WTC11 (cell line): Measurements from ENCODE around the gene MRS2.
"Not testable (repeated sequence)": the region's sequence is repeated elsewhere in the genome, so short reads cannot be mapped to it uniquely, and the experiment has no call there.

ENCODE experiments used
- CTCF ChIP-seq: fragments of 200-600 bp; IDR thresholded peaks from 2 replicates; pipeline ENCODE4 v1.8.0; 2022; ENCODE audit warnings: antibody characterized with exemption
- TP53 ChIP-seq: sonication (generic); formaldehyde crosslinking; IDR thresholded peaks from 2 replicates; pipeline ENCODE4 v1.8.1; 2023; ENCODE audit warnings: mild to moderate bottlenecking, missing genetic modification reagents

GRCh38 chr6:24362363-24362762 lies 40.4 kb upstream of the MRS2 start:
- TF ChIP-seq CTCF; TP53 (CRISPR knock-in tag): not testable (repeated sequence)
